ENCODE measurements around the gene MPPED1. TPM values are rescaled to one million over a fixed set of nuclear protein-coding genes. Genes with fewer than 3 reads are reported as not detected.

The MPPED1 gene
- total and polyA plus RNA-seq, 12 donors = 0.01 TPM; not detected in 11

- no peak for TF ChIP-seq CTCF (IDR thresholded peaks at IDR 0.05)
- H3K4me3 ChIP-seq = no peak overlapping the region
- H3K4me1 ChIP-seq = peaks cover 0 to 6% (median 0%) of the 10 kb centered on the region in 9 donors
- WGBS, 2 donors = 92 to 95% methylated on average over 3 of the region's 3 CpGs
- peaks cover 0 to 35% (median 29%) of the 10 kb centered on the region in 7 donors for H3K27me3 ChIP-seq
- intact Hi-C loops (cut with DNase I) = loop anchor here in 4 of 10 donors (10.0 kb wide), 4 partner anchors 425 to 1235 kb away; partner anchors contain the start of gene EFCAB6 (in 1 of the 4)
- DNase-seq (no peak), ATAC-seq (no peak)
- H3K27ac ChIP-seq = no peak overlapping the region
- H3K36me3 ChIP-seq = no peaks in the 10 kb centered on the region
- H3K9me3 ChIP-seq = peaks cover 0 to 11% (median 0%) of the 10 kb centered on the region in 11 donors
Measured at GRCh38 chr22:43390166-43390565, 21.6 kb upstream of the MPPED1 start.

GRCh38 chr22:43390872-43391271, 20.9 kb upstream of the MPPED1 start:
- WGBS, 2 donors = 56 to 78% methylated on average over 4 of the region's 4 CpGs
- DNase-seq (no peak), ATAC-seq (no peak)
- intact Hi-C loops (cut with DNase I) = loop anchor here in 4 of 10 donors (10.0 kb wide), 4 partner anchors 424 to 1234 kb away; partner anchors contain the start of gene EFCAB6 (in 1 of the 4)
- Histone ChIP-seq H3K4me1 (peaks cover 0 to 2% (median 0%) of the 10 kb centered on the region in 9 donors), H3K27ac (no peak overlapping the region), H3K4me3 (no peak overlapping the region), H3K27me3 (peaks cover 0 to 29% (median 25%) of the 10 kb centered on the region in 7 donors), H3K9me3 (peaks cover 0 to 11% (median 0%) of the 10 kb centered on the region in 11 donors), H3K36me3 (no peaks in the 10 kb centered on the region)
- no peak for TF ChIP-seq CTCF (IDR thresholded peaks at IDR 0.05)

- H3K27ac ChIP-seq = no peak overlapping the region
- H3K9me3 ChIP-seq = peaks cover 0 to 11% (median 0%) of the 10 kb centered on the region in 11 donors
- peaks cover 0 to 27% (median 23%) of the 10 kb centered on the region in 7 donors for H3K27me3 ChIP-seq
- WGBS, 2 donors = 76 to 78% methylated on average over 3 of the region's 3 CpGs
- H3K4me1 ChIP-seq = no peaks in the 10 kb centered on the region
- ATAC-seq (no peak), DNase-seq (no peak)
- H3K4me3 ChIP-seq = no peak overlapping the region
- TF ChIP-seq CTCF (IDR thresholded peaks at IDR 0.05) = no peak
- no peaks in the 10 kb centered on the region for H3K36me3 ChIP-seq
- intact Hi-C loops (cut with DNase I) = loop anchor here in 4 of 10 donors (10.0 kb wide), 4 partner anchors 423 to 1233 kb away; partner anchors contain the start of gene EFCAB6 (in 1 of the 4)
Measured at GRCh38 chr22:43391306-43391705, 20.5 kb upstream of the MPPED1 start.

GRCh38 chr22:43392385-43392989, 19.3 kb upstream of the MPPED1 start:
- TF ChIP-seq CTCF (IDR thresholded peaks at IDR 0.05) = no peak
- Histone ChIP-seq H3K27ac (no peak overlapping the region), H3K27me3 (peaks cover 0 to 20% (median 13%) of the 10 kb centered on the region in 7 donors), H3K9me3 (peaks cover 0 to 11% (median 0%) of the 10 kb centered on the region in 11 donors), H3K4me1 (no peaks in the 10 kb centered on the region), H3K4me3 (no peak overlapping the region), H3K36me3 (no peaks in the 10 kb centered on the region)
- intact Hi-C loops (cut with DNase I) = loop anchor here in 4 of 10 donors (10.0 kb wide), 4 partner anchors 422 to 1232 kb away; partner anchors contain the start of gene EFCAB6 (in 1 of the 4)
- 92% methylated on average over 9 of the region's 9 CpGs for WGBS, 2 donors
- DNase-seq = no peak
- ATAC-seq = no peak

Data from heart right ventricle (tissue), 16 donors.